Measurements from ENCODE around the gene METTL25.

- TF ChIP-seq, protein P1, sequence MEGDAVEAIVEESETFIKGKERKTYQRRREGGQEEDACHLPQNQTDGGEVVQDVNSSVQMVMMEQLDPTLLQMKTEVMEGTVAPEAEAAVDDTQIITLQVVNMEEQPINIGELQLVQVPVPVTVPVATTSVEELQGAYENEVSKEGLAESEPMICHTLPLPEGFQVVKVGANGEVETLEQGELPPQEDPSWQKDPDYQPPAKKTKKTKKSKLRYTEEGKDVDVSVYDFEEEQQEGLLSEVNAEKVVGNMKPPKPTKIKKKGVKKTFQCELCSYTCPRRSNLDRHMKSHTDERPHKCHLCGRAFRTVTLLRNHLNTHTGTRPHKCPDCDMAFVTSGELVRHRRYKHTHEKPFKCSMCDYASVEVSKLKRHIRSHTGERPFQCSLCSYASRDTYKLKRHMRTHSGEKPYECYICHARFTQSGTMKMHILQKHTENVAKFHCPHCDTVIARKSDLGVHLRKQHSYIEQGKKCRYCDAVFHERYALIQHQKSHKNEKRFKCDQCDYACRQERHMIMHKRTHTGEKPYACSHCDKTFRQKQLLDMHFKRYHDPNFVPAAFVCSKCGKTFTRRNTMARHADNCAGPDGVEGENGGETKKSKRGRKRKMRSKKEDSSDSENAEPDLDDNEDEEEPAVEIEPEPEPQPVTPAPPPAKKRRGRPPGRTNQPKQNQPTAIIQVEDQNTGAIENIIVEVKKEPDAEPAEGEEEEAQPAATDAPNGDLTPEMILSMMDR (conservative IDR thresholded peaks at IDR 0.05; ENCODE audit: low read length): no peak
- TF ChIP-seq EZH2phosphoT487 (IDR thresholded peaks at IDR 0.05; ENCODE audit: borderline replicate concordance): no peak
Measured at GRCh38 chr12:82314406-82314892, 43.9 kb upstream of the METTL25 start.

Measured in Loucy (cell line).